K562 (cell line): ENCODE results near the gene PSD2. TPM values are rescaled to one million over a fixed set of nuclear protein-coding genes. Genes with fewer than 3 reads are reported as not detected.

Experiments
- ATAC-seq: fragments of 200-7000 bp; cut with Tn5 transposase; 3 replicates; pipeline ENCODE4 v1.9.1; 2020; ENCODE audit warnings: moderate library complexity
- BruUV-seq: library from RNA; stranded (reverse); fragments of 400-500 nt; replicated peaks from 2 replicates; lab custom pipeline; 2021; lab: Mats Ljungman, UMichigan
- CTCF ChIA-PET: fragments of 300-600 bp; formaldehyde crosslinking; extraction: SDS; loops from one replicate; lab custom pipeline; 2021; ENCODE audit warnings: low intra/inter-chr PET ratio; lab: Yijun Ruan, JAX
- POLR2A ChIA-PET: fragments of 300-600, 350-650 bp; sonication (Branson Sonifier 250); formaldehyde crosslinking; extraction: SDS; loops from one replicate; lab custom pipeline; 2021; ENCODE audit warnings: antibody characterized with exemption, inconsistent platforms; lab: Yijun Ruan, JAX
- DNase-seq, 4 experiments: peaks; one replicate each; pipeline versions ENCODE4 v3.0.0 to v3.0.0-alpha.2; 2011 to 2018; ENCODE audit warnings: low spot score in 3 of 4, mixed read lengths in 3 of 4; ENCODE audit errors: extremely low read depth in 1 of 4
- FAIRE-seq: peaks from 2 replicates; lab custom pipeline; 2011; peaks lifted over from hg19 to GRCh38; lab: Jason Lieb, UNC
- H2AFZ ChIP-seq: 2 replicates; pipeline ENCODE4 v1.6.0; 2011; ENCODE audit warnings: low read depth, low read length, control low read depth, inconsistent platforms
- H3K27ac ChIP-seq: fragments of 200-600 bp; 3 replicates; pipeline ENCODE4 v1.8.0; 2011; ENCODE audit warnings: low read depth, mild to moderate bottlenecking, control low read depth, inconsistent platforms, low read length, moderate library complexity, mixed read lengths; ENCODE audit errors: extremely low read depth
- H3K27me3 ChIP-seq, 2 experiments: fragments of 300-600 bp in 1 of 2; 2 replicates in 1 of 2; 3 replicates in 1 of 2; pipeline versions ENCODE4 v1.6.0 to v1.8.0; 2011; ENCODE audit warnings: inconsistent platforms in 2 of 2, low read length in 2 of 2, mild to moderate bottlenecking in 1 of 2, mixed read lengths in 1 of 2, moderate library complexity in 1 of 2; ENCODE audit not compliant: control insufficient read depth in 2 of 2, insufficient read depth in 2 of 2
- H3K36me3 ChIP-seq: fragments of 300-600 bp; 3 replicates; pipeline ENCODE4 v1.8.0; 2011; ENCODE audit warnings: mild to moderate bottlenecking, low read length, inconsistent platforms; ENCODE audit not compliant: control insufficient read depth, insufficient read depth
- H3K4me1 ChIP-seq, 2 experiments: fragments of 200-600 bp in 1 of 2; replicated peaks in 1 of 2; 2 replicates in 1 of 2; 3 replicates in 1 of 2; pipeline versions ENCODE4 v1.5.1 to v1.8.0; 2011; ENCODE audit warnings: inconsistent platforms in 2 of 2, low read length in 2 of 2, mild to moderate bottlenecking in 1 of 2, mixed read lengths in 1 of 2, moderate library complexity in 1 of 2; ENCODE audit not compliant: control insufficient read depth in 2 of 2, insufficient read depth in 2 of 2
- H3K4me2 ChIP-seq: 2 replicates; pipeline ENCODE4 v1.6.1; 2011; ENCODE audit warnings: low read length, control low read depth, inconsistent platforms, mixed read lengths; ENCODE audit not compliant: insufficient read depth
- H3K4me3 ChIP-seq: fragments of 200-600 bp; sonication (generic), shearing (Covaris generic); 2 replicates; pipeline ENCODE4 v1.5.1; 2016; ENCODE audit warnings: control low read depth, inconsistent platforms
- H3K79me2 ChIP-seq: fragments of 200-600 bp; 3 replicates; pipeline ENCODE4 v1.8.0; 2011; ENCODE audit warnings: low read length, inconsistent platforms; ENCODE audit not compliant: control insufficient read depth, insufficient read depth
- H3K9ac ChIP-seq, 2 experiments: 2 replicates each; pipeline versions ENCODE4 v1.6.0 to v1.6.1; 2011; ENCODE audit warnings: low read depth in 2 of 2, low read length in 2 of 2, control low read depth in 1 of 2, inconsistent platforms in 1 of 2, mild to moderate bottlenecking in 1 of 2, mixed read lengths in 1 of 2; ENCODE audit not compliant: insufficient read depth in 1 of 2
- H3K9me1 ChIP-seq: one replicate; pipeline ENCODE4 v1.6.0; 2011; ENCODE audit warnings: inconsistent platforms, mild to moderate bottlenecking, low read length, moderate library complexity; ENCODE audit not compliant: control insufficient read depth, insufficient read depth
- H3K9me3 ChIP-seq: replicated peaks from 2 replicates; pipeline ENCODE4 v1.5.1; 2011; ENCODE audit warnings: low read depth, low read length, inconsistent platforms; ENCODE audit not compliant: control insufficient read depth, insufficient read depth
- H4K20me1 ChIP-seq: replicated peaks from 2 replicates; pipeline ENCODE4 v1.6.1; 2011; ENCODE audit warnings: low read length, inconsistent platforms, mixed read lengths; ENCODE audit not compliant: control insufficient read depth, insufficient read depth
- L3MBTL2 ChIP-seq: fragments of 450-650 bp; IDR thresholded peaks from 2 replicates; pipeline ENCODE4 v1.6.1; 2016; ENCODE audit warnings: mild to moderate bottlenecking, moderate library complexity
- RERE ChIP-seq: sonication (generic); formaldehyde crosslinking; IDR thresholded peaks from 2 replicates; pipeline ENCODE4 v1.8.0; 2023; ENCODE audit warnings: missing genetic modification reagents, mild to moderate bottlenecking, borderline replicate concordance
- TFAP4 ChIP-seq: sonication (generic); formaldehyde crosslinking; IDR thresholded peaks from 2 replicates; pipeline ENCODE4 v1.8.0; 2022; ENCODE audit warnings: missing genetic modification reagents, mild to moderate bottlenecking, moderate library complexity, borderline replicate concordance
- VEZF1 ChIP-seq: fragments of 200-800 bp; sonication (Bioruptor generic); IDR thresholded peaks from 2 replicates; pipeline ENCODE4 v1.6.1; 2017; ENCODE audit warnings: missing genetic modification characterization, missing compliant biosample characterization
- ZHX1 ChIP-seq: fragments of 150-350 bp; conservative IDR thresholded peaks from 2 replicates; pipeline ENCODE4 v1.6.1; 2014; ENCODE audit warnings: low read length
- ZNF511 ChIP-seq: sonication (generic); formaldehyde crosslinking; IDR thresholded peaks from 2 replicates; pipeline ENCODE4 v1.8.0; 2022; ENCODE audit warnings: mild to moderate bottlenecking, missing genetic modification reagents
- WGBS: fragments of 100-300 bp; shearing (Covaris generic); methylation state at CpG from one replicate; pipeline ENCODE4 v1.1.6; 2016; ENCODE audit warnings: low coverage, mixed read lengths; ENCODE audit not compliant: insufficient coverage; ENCODE audit errors: missing lambda C conversion rate; 5-methylcytosine and 5-hydroxymethylcytosine counted together
- in situ Hi-C: fragments of 300-500 bp; cut with MboI; formaldehyde crosslinking; loops from 4 replicates; pipeline ENCODE4 v1.15.0; 2018; ENCODE audit warnings: inconsistent platforms, mixed read lengths
- intact Hi-C: fragments of 100-400 bp; cut with micrococcal nuclease; formaldehyde crosslinking; loops from 2 replicates; pipeline ENCODE4 v1.14.2; 2022
- polyA plus RNA-seq, 8 experiments: library from polyadenylated mRNA; depleted of rRNA in 4 of 8; stranded (reverse) in 5 of 8; unstranded in 3 of 8; fragments of >200 nt; fragmentation: Nextera tagmentation in 2 of 8; fragmentation: Illumina TruSeq in 1 of 8; extraction: Ambion mirVana in 2 of 8; extraction: Trizol in 1 of 8; gene quantifications; 2 replicates each; pipeline versions ENCODE4 v1.2.1 to v1.2.3, GENCODE V29; 2011 to 2014; ENCODE audit warnings: inconsistent platforms in 1 of 8, missing spikeins in 1 of 8
- total RNA-seq, 7 experiments: library from RNA; depleted of rRNA in 6 of 7; stranded (reverse); fragments of >200 nt in 6 of 7; fragmentation: Illumina TruSeq in 2 of 7; extraction: Trizol in 2 of 7; gene quantifications; 2 replicates each; pipeline versions ENCODE4 v1.2.1 to v1.2.3, GENCODE V29; 2011 to 2021; ENCODE audit warnings: low replicate concordance in 1 of 7

PSD2 gene
- total and polyA plus RNA-seq, 9 of the 15 experiments (the other 6 are each of a cell fraction or from before 2014, with no cell fraction given): 0.01 to 0.09 (median 0.04) TPM; not detected in 4

GRCh38 chr5:139755892-139756671, 39.5 kb upstream of the PSD2 start:
- intact Hi-C loops: no loop called here
- 11% methylated on average over 38 of the region's 52 CpGs for WGBS
- no peaks in the 10 kb centered on the region for H3K9me3 ChIP-seq
- peak; percentile 23; the same call in 2 of the 3 replicates for ATAC-seq
- H3K4me2 ChIP-seq: no peak overlapping the region; the same call in 1 of the 2 replicates
- H2AFZ ChIP-seq: 0 out of 2 replicates have a peak overlapping the region, but pooled peaks have one; percentile 24
- no peak for FAIRE-seq
- H3K4me3 ChIP-seq: no peak overlapping the region
- H3K36me3 ChIP-seq: no peaks in the 10 kb centered on the region
- DNase-seq: peak in 2 of 4 experiments; percentile 69 to 75
- POLR2A ChIA-PET: interaction anchor here (0.6 kb wide), 2 partner anchors 74 to 122 kb away, joined by 3 to 4 read pairs; no protein-coding TSS in a partner anchor
- in situ Hi-C loops: no loop called here
- BruUV-seq: no TSS peak
- H3K9ac ChIP-seq: peak overlapping the region in 1 of 2 experiments; percentile 53; a peak in 1 of 4 replicates
- CTCF ChIA-PET: interaction anchor here (0.7 kb wide), 1 partner anchor 123 kb away, joined by 3 read pairs; no protein-coding TSS in a partner anchor
- H3K27me3 ChIP-seq: peaks cover 9 to 17% of the 10 kb centered on the region in 2 experiments; a peak in 4 of 5 replicates
- H3K4me1 ChIP-seq: peaks cover 12 to 25% of the 10 kb centered on the region in 2 experiments
- no peaks in the 10 kb centered on the region for H3K79me2 ChIP-seq
- no peak overlapping the region for H3K27ac ChIP-seq
- 0 out of 2 replicates have a peak, but pooled peaks cover 2% of the 10 kb centered on the region for H4K20me1 ChIP-seq
- no peaks in the 10 kb centered on the region for H3K9me1 ChIP-seq
- TF ChIP-seq TFAP4 (CRISPR knock-in tag): 0 out of 2 replicates have a peak, but pooled peaks have one; percentile 33
- TF ChIP-seq L3MBTL2: 0 out of 2 replicates have a peak, but pooled peaks have one; percentile 28
- no peak for TF ChIP-seq ZNF511
- TF ChIP-seq ZHX1: no peak
- no peak for TF ChIP-seq RERE (CRISPR knock-in tag)
- TF ChIP-seq VEZF1 (CRISPR knock-in tag): peak; percentile 63
